Hematopoietic multipotent progenitor cell treated with erythropoietin and hydrocortisone succinate and interleukin-3 and kit ligand, for 6 days (in vitro differentiated cells): ENCODE data around the gene PPIL6.
A peak's percentile ranks its signal among the peaks of the same experiment; 100 is the strongest.

Experiments
- DNase-seq: peaks from one replicate; pipeline ENCODE4 v3.0.0-alpha.2; 2015

The PPIL6 gene

DNA sequence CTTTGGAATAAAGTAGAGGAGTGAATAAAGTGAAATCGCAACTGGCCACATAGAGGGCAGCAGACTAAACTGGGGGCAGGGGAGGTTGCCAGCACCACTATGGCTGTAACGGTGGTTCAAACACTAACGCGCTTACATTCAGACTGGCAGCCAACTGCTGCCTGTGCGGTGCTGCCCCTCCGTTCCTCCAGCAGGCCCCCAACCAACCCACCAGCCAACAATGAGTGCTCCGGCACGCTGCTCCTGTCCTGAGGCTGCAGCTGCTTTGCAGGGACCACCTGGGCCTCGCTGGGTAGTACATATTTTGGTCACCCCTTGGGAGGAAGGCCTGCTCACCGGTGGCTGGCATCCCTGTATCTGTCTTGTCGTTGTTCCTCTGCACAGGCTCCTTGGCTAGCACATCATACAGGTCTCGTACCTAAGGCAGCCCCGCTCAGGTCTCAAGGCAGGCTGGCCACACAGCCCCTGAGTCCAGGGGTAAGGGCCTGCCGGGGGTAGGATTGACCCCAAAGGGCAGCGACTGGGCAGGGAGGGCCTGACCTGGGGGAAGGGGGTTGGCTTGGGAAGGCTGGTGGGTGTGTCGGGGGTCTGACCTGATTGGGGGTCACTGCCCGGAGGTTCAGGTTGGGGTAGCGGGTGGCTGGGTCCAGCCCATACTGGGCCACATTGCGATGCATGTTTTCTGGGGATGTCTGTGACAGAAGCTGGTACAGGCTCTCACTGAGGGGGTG lies 8.8 kb upstream of the PPIL6 start:
- no peak for DNase-seq

- DNase-seq: no peak
Observed at GRCh38 chr6:109448615-109449014, 8.2 kb upstream of the PPIL6 start.

DNA sequence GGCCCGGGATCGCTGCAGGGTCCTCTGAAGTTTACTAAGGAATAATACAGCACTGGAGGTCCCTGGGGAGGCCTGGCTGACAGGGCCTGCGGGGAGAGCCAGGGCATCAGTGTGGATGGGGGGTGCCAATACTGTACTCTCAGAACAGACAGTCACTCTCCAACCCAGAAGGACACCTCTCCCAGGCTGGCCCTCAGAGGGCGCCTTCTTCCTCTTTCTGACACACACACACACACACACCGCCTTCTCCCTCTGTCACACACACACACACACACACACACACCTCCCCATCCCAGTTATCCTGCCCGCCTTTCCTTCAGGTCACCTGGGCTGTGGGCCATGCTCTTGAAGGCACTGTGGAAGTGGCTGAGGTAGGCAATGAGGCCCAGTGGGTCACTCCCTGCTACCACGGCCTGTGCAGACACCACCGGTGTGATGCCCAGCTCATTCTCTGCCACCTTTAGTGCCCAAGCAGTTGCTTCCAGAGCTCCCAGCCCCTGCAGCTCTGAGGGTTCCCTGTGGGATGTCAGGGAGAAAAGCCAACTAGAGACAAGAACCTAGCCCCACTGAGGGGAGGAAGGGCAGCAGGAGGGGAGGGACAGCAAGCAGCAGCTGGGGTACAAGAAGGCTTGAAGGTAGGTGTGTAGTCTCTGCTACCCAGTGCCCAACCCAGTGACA lies 7.6 kb upstream of the PPIL6 start:
- DNase-seq: peak; percentile 44

DNA sequence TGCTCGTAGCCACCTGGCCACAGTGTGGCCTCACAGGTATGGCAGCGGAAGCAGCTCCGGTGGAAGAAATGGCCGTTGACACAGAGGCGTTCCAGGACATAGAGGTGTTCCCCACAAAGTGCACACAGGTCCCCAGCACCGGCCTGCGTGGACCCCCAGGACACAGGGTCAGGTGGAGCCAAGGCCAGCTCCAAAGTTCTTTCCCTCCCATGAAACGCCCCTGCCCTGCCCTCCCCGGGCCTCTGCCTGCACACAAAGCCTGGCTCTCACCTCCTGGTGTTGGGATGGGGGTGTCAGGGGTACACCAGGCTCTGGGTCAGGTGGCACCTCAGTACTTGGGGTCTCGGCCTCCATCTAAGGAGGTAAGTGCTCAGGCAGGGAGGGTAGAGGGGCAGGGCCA lies 6.7 kb upstream of the PPIL6 start:
- no peak for DNase-seq

DNA sequence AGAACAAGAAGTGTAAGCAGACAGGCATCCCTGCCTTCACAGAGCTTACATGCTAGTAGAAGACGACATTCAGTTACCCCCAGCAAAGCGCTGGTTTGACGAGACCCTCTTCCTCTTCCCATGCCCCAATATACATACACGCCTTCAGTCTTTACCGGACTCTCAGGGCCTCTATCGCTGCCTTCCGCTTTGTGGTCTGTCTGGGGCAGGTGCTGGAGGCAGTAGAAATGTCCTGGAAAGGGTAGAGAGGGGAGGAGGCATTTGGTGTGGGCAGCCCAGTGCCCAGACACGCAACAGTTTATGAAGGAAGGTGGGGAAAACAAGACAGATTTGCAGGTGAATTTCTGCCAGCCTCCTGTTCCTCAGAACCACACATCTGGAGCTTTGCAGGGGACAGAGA lies 6.1 kb upstream of the PPIL6 start:
- DNase-seq: no peak

GRCh38 chr6:109446072-109446471 lies 5.6 kb upstream of the PPIL6 start:
- DNase-seq: no peak

DNA sequence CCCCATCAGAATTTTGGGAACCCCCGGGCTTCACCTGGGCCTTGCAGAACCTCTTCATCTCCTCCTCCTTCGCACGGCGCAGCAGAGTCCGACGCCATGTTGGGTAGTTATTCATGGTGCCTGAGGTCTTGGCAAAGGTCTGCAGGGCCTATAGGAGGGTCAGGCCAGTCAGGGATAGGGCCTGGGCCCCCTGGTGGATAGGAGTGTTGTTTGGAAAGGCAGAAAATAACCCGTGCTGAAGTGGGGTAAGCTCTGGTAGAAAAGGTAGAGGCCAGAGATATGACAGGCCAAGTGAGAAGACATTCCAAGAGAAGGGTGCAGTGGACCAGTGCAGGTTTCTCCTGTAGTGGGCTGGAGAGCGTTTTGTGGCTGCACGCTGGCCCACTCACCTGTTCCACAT lies 5.0 kb upstream of the PPIL6 start:
- no peak for DNase-seq

- no peak for DNase-seq
Observed at GRCh38 chr6:109443425-109443950, 3.1 kb upstream of the PPIL6 start.

GRCh38 chr6:109442393-109442924 lies 2.0 kb upstream of the PPIL6 start:
- no peak for DNase-seq

- DNase-seq: peak; percentile 74
Observed at GRCh38 chr6:109441069-109441816, 815 bp upstream of the PPIL6 start.

DNA sequence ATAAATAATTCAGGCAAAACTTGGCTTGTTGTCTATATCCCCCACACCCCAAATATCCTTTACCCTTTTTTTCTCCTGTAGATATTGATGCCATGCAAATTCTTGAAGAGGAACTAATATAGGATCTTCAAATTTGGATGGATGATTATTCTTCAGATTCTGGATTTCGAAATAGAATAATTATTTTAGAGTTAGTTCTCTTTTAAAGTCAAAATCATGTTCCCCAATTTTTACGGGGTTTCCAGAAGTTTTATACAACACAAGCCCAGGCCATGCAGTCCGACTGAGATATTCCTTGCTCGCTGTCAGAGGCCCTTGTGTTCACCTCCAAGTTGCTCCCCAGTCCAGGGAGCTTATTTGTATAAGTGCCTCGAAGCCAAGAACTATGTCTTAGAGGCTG lies 4.4 kb downstream of the PPIL6 start:
- no peak for DNase-seq

- no peak for DNase-seq
Observed at GRCh38 chr6:109434456-109434855, 6.0 kb downstream of the PPIL6 start.

DNA sequence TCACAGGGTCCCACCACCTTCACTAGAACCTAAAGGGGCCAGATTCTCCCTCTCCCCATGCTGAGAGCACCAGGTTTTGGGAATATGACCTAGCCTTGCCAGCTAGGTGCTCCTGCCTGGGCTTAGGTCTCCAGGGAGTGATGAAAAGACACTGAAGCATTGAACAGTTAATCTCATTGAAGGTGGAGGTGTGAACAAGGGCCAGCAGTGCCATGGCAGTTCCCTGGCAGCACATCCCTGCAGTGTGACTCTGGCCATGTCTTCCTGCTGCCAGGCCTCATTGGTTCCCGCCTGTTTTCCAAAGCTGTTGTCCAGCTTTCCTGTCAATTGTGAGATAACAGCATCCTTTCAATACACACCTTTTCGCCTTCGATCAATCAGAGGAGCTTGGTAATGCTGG lies 10.9 kb downstream of the PPIL6 start:
- no peak for DNase-seq

- DNase-seq: no peak
Observed at GRCh38 chr6:109428889-109429477, 11.4 kb downstream of the PPIL6 start.

DNA sequence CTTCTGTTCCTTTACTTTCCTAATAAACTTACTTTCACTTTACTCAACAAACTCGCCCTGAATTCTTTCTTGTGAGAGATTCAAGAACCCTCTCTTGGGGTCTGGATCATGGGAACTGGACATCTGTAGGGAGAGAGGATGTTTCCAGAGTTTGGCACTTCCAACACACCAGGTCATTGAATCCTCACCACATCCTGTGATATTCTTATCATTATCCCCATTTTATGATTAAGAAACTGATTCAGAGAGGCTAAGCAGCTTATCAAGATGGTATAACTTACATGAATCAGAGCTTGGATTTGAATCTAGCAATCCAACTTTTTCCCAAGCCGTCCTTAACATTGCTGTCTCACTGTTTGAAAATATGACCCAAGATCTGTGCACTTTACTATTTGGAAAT lies 15.5 kb downstream of the PPIL6 start:
- no peak for DNase-seq

GRCh38 chr6:109421184-109421583 lies 19.2 kb downstream of the PPIL6 start:
- DNase-seq: no peak

GRCh38 chr6:109420751-109421150 lies 19.7 kb downstream of the PPIL6 start:
- no peak for DNase-seq

- no peak for DNase-seq
Observed at GRCh38 chr6:109417646-109418045, 22.8 kb downstream of the PPIL6 start.

DNA sequence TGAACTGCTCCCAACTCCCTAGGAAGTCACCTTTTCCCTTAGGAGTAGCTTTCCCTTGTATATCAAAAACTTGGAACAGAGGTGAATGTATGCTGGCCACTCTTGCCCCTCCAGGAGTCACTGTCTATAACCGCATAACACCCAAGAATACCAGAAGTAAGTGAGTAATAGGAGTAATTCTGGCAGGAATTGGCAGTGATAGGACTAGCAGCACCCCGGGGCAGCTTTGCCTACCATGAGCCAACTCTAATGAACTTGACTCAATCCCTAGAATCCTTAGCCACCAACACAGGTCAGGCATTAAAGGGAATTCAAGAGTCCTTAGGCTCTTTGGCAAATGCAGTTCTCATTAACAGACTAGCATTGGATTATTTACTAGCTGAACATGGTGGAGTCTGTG lies 29.4 kb downstream of the PPIL6 start:
- no peak for DNase-seq

DNA sequence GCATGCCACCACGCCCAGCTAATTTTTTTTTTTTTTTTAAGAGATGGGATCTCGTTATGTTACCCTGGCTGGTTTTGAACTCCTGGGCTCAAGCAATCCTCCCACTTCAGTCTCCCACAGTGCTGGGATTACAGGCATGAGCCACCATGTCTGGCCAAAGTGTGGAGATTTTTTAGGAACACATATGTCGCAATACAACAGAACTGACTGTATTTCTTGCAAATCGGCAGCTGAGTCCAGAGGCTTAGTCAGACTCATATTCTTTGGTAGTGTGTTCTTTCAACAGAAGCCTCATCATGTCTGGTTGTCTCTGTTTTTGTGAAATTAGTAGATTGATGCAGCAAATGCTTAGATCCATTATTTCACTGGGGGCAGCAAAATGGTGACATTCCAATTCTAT lies 34.2 kb downstream of the PPIL6 start:
- no peak for DNase-seq

DNA sequence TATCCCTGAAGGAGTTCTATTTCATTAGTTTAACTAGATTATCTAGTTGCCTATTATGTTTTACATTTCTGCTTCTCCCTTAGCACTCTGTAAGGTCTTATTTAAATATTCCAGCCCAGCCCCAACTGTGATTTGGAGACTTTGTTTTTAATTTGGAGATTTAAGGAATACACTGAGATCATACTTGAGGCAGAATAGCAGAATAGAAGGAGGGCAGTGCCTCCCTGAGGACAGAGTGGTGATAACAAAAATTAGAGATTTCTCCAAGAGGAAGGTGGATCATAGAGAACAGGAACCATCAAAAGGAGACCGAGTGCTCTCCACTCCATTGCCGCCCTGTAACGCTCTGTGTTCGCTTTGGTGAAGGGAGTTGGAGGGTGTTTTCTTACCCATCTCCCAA lies 43.4 kb downstream of the PPIL6 start:
- DNase-seq: peak; percentile 38

GRCh38 chr6:109396046-109396718 lies 44.2 kb downstream of the PPIL6 start:
- no peak for DNase-seq

GRCh38 chr6:109393886-109394281 lies 46.5 kb downstream of the PPIL6 start:
- no peak for DNase-seq
